Measurements from ENCODE around the gene ZC3H6. TPM values are rescaled to one million over a fixed set of nuclear protein-coding genes. Genes with fewer than 3 reads are reported as not detected.
A peak's percentile ranks its signal among the peaks of the same experiment; 100 is the strongest.

Gene ZC3H6
- total RNA-seq: 7.3 and 7.9 TPM in 2 replicates
- long read RNA-seq, partial matches to known transcripts: 1 of 1 reads
- long read RNA-seq, other reads (novel, unspliced or antisense): 0 of 1 reads

DNA sequence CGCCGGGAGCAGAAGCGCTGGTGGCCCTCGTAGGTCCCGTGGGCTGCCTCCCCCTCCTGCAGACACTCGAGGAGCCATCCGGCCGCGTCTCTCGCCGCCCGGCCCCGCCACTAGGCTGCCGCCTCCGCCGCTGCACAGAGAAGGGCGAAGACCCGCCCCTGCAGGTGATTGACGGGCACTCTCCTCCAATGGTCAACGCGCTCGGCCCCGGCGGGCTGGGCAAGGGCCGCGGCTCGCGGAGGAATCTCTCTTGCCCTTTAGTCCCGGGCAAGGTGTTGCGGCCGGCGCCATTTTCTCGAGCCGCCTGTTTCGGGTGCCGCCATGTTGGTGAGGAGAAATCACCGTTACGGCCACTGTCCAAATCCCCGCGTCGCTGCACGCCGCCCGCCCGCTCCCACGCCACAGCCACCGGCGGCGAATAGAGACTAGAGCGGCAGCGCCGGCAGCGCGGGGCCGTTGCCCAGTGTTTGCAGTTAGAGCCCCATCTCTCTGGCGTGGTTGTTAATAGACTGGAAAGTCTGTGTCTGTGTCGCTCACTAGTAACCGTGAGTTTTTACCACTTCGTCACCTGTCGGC lies at the start of gene ZC3H6:
Gene ZC3H6 (plus strand): TSS at position 287 of the 576 bp plus-strand sequence. CDS start 398 bp downstream, outside the sequence.
- H3K4me1 Mint-ChIP-seq: peaks cover 17% of the 10 kb centered on the region
- peak; percentile 100 for DNase-seq (ENCODE audit: low read depth, low spot score)
- H3K27me3 Mint-ChIP-seq (ENCODE audit: low read depth): no peaks in the 10 kb centered on the region
- H3K36me3 Mint-ChIP-seq (ENCODE audit: low read depth): no peaks in the 10 kb centered on the region
- no peaks in the 10 kb centered on the region for H3K9me3 Mint-ChIP-seq
- H3K4me3 Mint-ChIP-seq: peak within 1 kb of the TSS; percentile 98
- TF ChIP-seq, protein P1, sequence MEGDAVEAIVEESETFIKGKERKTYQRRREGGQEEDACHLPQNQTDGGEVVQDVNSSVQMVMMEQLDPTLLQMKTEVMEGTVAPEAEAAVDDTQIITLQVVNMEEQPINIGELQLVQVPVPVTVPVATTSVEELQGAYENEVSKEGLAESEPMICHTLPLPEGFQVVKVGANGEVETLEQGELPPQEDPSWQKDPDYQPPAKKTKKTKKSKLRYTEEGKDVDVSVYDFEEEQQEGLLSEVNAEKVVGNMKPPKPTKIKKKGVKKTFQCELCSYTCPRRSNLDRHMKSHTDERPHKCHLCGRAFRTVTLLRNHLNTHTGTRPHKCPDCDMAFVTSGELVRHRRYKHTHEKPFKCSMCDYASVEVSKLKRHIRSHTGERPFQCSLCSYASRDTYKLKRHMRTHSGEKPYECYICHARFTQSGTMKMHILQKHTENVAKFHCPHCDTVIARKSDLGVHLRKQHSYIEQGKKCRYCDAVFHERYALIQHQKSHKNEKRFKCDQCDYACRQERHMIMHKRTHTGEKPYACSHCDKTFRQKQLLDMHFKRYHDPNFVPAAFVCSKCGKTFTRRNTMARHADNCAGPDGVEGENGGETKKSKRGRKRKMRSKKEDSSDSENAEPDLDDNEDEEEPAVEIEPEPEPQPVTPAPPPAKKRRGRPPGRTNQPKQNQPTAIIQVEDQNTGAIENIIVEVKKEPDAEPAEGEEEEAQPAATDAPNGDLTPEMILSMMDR (conservative IDR thresholded peaks at IDR 0.05): peak; percentile 26
- H3K27ac Mint-ChIP-seq (ENCODE audit: unreplicated experiment): peak within 1 kb of the TSS; percentile 99

DNA sequence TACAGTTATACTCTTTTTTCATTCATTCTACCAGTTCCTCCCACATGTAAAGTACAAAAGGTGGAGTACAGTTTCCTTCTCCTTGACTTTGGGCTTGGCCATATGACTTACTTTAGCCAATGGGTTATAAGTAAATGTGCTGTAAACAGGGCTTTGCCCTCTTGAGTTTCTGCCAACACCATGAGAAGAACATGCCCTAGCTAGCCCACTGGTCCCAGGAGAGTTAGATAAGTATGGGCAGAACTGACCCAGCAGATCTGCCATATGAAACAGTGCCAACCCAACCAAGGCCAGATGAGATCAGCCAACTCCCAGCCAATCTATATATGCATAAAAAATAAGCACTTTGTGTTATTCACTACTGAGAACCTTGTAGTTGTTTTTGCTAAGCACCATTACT lies 46.0 kb upstream of the ZC3H6 start:
- TF ChIP-seq, protein P1 (conservative IDR thresholded peaks at IDR 0.05): no peak
- peaks cover 16% of the 10 kb centered on the region for H3K36me3 Mint-ChIP-seq (ENCODE audit: low read depth)
- H3K27ac Mint-ChIP-seq (ENCODE audit: unreplicated experiment): no peak overlapping the region
- no peak overlapping the region for H3K4me3 Mint-ChIP-seq
- no peaks in the 10 kb centered on the region for H3K9me3 Mint-ChIP-seq
- no peak for DNase-seq (ENCODE audit: low read depth, low spot score)
- no peaks in the 10 kb centered on the region for H3K27me3 Mint-ChIP-seq (ENCODE audit: low read depth)
- no peaks in the 10 kb centered on the region for H3K4me1 Mint-ChIP-seq

DNA sequence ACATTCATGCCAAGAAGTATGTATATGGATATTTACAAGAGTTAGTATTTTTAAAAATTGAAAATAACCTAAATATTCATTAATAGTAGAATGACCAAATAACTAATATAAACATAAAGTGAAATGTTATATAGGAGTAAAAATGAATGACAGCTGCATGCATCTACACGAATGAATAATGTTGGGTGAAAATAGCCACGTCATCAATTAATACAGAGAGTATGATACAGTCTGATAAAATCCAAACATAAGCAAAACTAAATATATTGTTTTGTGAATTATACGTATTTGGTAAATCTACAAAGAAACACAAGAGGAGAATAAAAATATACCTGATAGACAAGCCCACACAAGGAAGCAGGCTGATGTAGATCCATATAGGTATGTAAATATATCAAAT lies 45.0 kb upstream of the ZC3H6 start:
- TF ChIP-seq, protein P1 (conservative IDR thresholded peaks at IDR 0.05): no peak
- Mint-ChIP-seq H3K9me3 (no peaks in the 10 kb centered on the region), H3K27ac (ENCODE audit: unreplicated experiment) (no peak overlapping the region), H3K4me1 (no peaks in the 10 kb centered on the region), H3K4me3 (no peak overlapping the region), H3K36me3 (ENCODE audit: low read depth) (peaks cover 16% of the 10 kb centered on the region), H3K27me3 (ENCODE audit: low read depth) (no peaks in the 10 kb centered on the region)
- DNase-seq (ENCODE audit: low read depth, low spot score): no peak

- TF ChIP-seq, protein P1 (conservative IDR thresholded peaks at IDR 0.05): no peak
- Mint-ChIP-seq H3K36me3 (ENCODE audit: low read depth) (peaks cover 5% of the 10 kb centered on the region), H3K4me3 (no peak overlapping the region)
These were observed 35.5 kb upstream of the ZC3H6 start for GRCh38 chr2:112239862-112240261.

DNA sequence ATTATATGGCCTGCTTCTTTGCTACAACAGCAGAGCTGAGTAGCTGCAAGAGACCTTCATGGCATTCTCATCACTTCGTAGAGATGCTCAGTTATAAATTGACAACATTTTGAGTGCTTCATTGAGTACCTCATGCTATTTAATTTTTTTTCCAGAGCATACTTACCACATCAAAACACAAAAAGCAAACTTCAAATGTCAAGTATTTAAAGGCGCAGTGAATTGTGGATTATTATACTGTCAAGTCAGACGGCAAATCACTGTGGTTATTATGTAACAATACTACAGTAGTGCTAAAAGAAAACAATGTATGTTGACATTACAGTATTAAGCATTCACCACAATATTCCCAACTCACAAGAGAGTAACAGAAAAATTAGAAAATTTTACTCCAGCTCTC lies 33.0 kb upstream of the ZC3H6 start:
- Mint-ChIP-seq H3K27ac (ENCODE audit: unreplicated experiment) (no peak overlapping the region), H3K36me3 (ENCODE audit: low read depth) (peaks cover 15% of the 10 kb centered on the region), H3K27me3 (ENCODE audit: low read depth) (no peaks in the 10 kb centered on the region), H3K9me3 (peaks cover 2% of the 10 kb centered on the region), H3K4me3 (no peak overlapping the region), H3K4me1 (peaks cover 6% of the 10 kb centered on the region)
- DNase-seq (ENCODE audit: low read depth, low spot score): no peak
- TF ChIP-seq, protein P1 (conservative IDR thresholded peaks at IDR 0.05): no peak

More at GRCh38 chr2:112239862-112240261, 35.5 kb upstream of the ZC3H6 start:
- Mint-ChIP-seq H3K27ac (ENCODE audit: unreplicated experiment) (no peak overlapping the region), H3K9me3 (no peaks in the 10 kb centered on the region), H3K4me1 (peaks cover 6% of the 10 kb centered on the region), H3K27me3 (ENCODE audit: low read depth) (no peaks in the 10 kb centered on the region)
- DNase-seq (ENCODE audit: low read depth, low spot score): no peak

Data from neural crest cell (in vitro differentiated cells).